Ovary (tissue), 9 donors: Measurements from ENCODE around the gene LRRC31. TPM values are rescaled to one million over a fixed set of nuclear protein-coding genes. Genes with fewer than 3 reads are reported as not detected.

Source experiments
- DNase-seq, 5 donors: peaks; one replicate each; pipeline ENCODE4 v3.0.0-alpha.2; 2019 to 2020
- H3K27ac ChIP-seq, 2 donors: fragments of 200-600 bp; one replicate each; pipeline versions ENCODE4 v1.5.1 to v1.8.0; 2019 to 2022
- H3K27me3 ChIP-seq: fragments of 200-600 bp; one replicate; pipeline ENCODE4 v1.8.0; 2022
- H3K36me3 ChIP-seq: fragments of 200-600 bp; sonication (generic); one replicate; pipeline ENCODE4 v1.5.1; 2019
- H3K4me1 ChIP-seq: one replicate; pipeline ENCODE4 v1.8.1; 2013; ENCODE audit warnings: mild to moderate bottlenecking, moderate library complexity; ENCODE audit not compliant: insufficient read depth
- H3K4me3 ChIP-seq: fragments of 200-600 bp; sonication (generic); one replicate; pipeline ENCODE4 v1.5.1; 2017
- H3K9me3 ChIP-seq, 2 donors: fragments of 200-600 bp in 1 of 2; sonication (generic) in 1 of 2; one replicate each; pipeline versions ENCODE4 v1.5.1 to v1.8.1; 2013 to 2019; ENCODE audit warnings: mild to moderate bottlenecking in 1 of 2, moderate library complexity in 1 of 2
- EP300 ChIP-seq: sonication (generic); formaldehyde crosslinking; IDR thresholded peaks from one replicate; pipeline ENCODE4 v1.6.1; 2017; ENCODE audit warnings: antibody characterized with exemption
- POLR2A ChIP-seq: fragments of 450-650 bp; IDR thresholded peaks from one replicate; pipeline ENCODE4 v1.6.1; 2017; ENCODE audit warnings: antibody characterized with exemption, mild to moderate bottlenecking, moderate library complexity
- WGBS, 3 donors: extraction: QIAGEN DNeasy Blood & Tissue Kit in 1 of 3; methylation state at CpG; one replicate each; pipeline versions ENCODE4 v1.1.5 to v1.1.7; 2013 to 2017; 5-methylcytosine and 5-hydroxymethylcytosine counted together
- intact Hi-C, 4 donors: fragments of 100-400 bp; cut with DNase I; formaldehyde crosslinking; loops; one replicate each; pipeline versions ENCODE4 v1.11.0 to v1.15.1; 2022 to 2023
- polyA plus RNA-seq, 2 donors: library from polyadenylated mRNA; stranded (reverse); fragments of 200-250 nt in 1 of 2; fragments of 350-450 nt in 1 of 2; fragmentation: Illumina TruSeq in 1 of 2; extraction: RNeasy Lipid Tissue Mini Kit (QIAGEN cat#74804) in 1 of 2; gene quantifications; one replicate each; pipeline ENCODE4 v1.2.3, GENCODE V29; 2013 to 2014
- total RNA-seq, 7 donors: library from RNA; depleted of rRNA in 2 of 7; stranded (reverse); fragments of >200 nt in 2 of 7; fragmentation: NEBNext Ultra II Directional in 3 of 7; extraction: Animal tissue kit (Norgen Biotek cat#: 25700) in 3 of 7; gene quantifications; one replicate each; pipeline versions ENCODE4 v1.1.0 to v1.2.4, GENCODE V29; 2016 to 2023
- TF ChIP-seq, protein P1 (sequence below), 3 donors: fragments of 450-650 bp in 2 of 3; fragments of 200-600 bp in 1 of 3; IDR thresholded peaks; one replicate each; pipeline versions ENCODE4 v1.5.1 to v1.8.0; 2016 to 2022; ENCODE audit warnings: antibody characterized with exemption in 3 of 3, mild to moderate bottlenecking in 1 of 3
- donor health status: DM: no; HTN: no; CAD: no; lungs with moderate emphysema.
- donor health status: DM: no; HTN: no; CAD: no.
- donor health status: Bipolar disorder and iron deficiency.
- donor health status: DM: yes; HTN: yes; CAD: no.
- donor health status: DM: no; HTN: no; CAD: no.
- donor health status: DM: yes; HTN: yes; CAD: no.

LRRC31 gene
- total and polyA plus RNA-seq, 9 donors = not detected

DNA sequence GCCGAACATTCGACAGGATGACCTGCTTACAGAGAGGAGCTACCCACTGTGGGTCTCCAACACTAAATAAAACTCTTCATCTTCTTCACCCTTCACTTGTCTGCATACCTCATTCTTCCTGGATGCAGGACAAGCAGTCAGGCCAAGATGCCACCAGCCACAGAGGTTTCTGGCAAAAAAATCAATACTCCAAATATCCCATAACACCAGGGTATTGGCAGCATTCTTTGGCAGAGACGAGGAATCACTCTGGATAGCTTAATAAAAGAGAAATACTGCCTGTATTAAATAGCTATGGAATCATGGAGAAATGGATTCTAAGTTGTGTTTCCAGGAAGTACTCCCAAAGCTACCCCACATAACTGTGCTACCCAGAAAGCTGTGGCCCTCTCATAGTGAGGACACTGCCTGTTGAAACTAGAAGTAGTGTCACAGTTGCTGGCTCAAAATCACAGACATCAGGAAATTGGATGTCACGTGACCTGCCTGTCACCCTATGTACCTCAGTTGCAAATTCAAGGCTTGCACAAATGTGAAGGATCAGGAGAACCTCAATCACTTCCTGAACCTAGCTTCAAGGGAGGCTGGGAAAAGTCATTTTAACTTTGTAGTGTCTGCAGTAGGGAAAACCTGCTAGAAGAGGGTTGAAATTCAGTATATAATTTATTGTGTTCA, 11.0 kb upstream of the LRRC31 start:
- Histone ChIP-seq H3K27me3 (no peaks in the 10 kb centered on the region), H3K4me3 (no peak overlapping the region), H3K9me3 (no peaks in the 10 kb centered on the region), H3K36me3 (no peaks in the 10 kb centered on the region), H3K27ac (no peak overlapping the region), H3K4me1 (no peaks in the 10 kb centered on the region)
- 80 to 84% (median 81%) methylated on average over 4 of the region's 4 CpGs for WGBS, 3 donors
- TF ChIP-seq POLR2A = no peak
- TF ChIP-seq, protein P1, sequence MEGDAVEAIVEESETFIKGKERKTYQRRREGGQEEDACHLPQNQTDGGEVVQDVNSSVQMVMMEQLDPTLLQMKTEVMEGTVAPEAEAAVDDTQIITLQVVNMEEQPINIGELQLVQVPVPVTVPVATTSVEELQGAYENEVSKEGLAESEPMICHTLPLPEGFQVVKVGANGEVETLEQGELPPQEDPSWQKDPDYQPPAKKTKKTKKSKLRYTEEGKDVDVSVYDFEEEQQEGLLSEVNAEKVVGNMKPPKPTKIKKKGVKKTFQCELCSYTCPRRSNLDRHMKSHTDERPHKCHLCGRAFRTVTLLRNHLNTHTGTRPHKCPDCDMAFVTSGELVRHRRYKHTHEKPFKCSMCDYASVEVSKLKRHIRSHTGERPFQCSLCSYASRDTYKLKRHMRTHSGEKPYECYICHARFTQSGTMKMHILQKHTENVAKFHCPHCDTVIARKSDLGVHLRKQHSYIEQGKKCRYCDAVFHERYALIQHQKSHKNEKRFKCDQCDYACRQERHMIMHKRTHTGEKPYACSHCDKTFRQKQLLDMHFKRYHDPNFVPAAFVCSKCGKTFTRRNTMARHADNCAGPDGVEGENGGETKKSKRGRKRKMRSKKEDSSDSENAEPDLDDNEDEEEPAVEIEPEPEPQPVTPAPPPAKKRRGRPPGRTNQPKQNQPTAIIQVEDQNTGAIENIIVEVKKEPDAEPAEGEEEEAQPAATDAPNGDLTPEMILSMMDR (IDR thresholded peaks at IDR 0.05) = no peak
- no peak for TF ChIP-seq EP300
- intact Hi-C loops = no loop called here
- no peak for DNase-seq

DNA sequence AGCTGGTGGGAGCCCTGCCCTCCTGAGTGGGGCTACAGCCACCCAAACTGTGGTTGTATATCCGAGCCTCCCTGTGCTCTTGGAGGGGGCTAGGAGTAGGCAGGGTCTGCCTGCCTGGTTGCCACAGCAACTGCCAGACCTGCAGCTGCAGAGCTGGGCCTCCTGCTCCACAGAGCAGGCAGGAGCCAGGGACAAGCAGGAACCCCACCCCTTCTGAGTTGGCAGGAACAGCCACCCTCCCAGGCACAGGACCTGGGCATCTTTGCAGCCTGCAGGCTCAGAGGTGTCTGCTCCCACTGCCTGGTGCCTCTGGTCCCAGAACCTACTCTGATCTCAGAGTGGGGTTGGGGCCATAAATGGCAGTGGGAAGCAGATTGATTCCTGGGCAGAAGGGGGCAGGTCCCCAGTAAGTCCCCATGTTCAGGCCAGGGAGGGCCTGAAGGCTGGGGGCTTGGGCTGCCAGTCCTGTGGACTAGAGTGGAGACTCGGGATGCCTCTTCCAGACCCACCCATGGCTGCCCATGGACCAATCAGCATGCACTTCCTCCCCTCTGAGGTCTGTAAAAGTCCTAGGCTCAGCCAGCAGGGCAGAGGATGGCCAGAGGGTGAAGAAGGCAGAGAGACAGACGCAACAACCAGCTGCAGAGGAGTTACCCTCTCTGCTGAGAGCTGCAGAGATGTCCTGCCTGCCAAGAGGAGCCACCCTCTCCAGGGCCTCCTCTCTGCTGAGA, 10.3 kb upstream of the LRRC31 start:
- H3K4me1 ChIP-seq = no peaks in the 10 kb centered on the region
- WGBS, 3 donors = 33 to 45% (median 42%) methylated on average over 3 of the region's 3 CpGs
- no peak for DNase-seq

DNA sequence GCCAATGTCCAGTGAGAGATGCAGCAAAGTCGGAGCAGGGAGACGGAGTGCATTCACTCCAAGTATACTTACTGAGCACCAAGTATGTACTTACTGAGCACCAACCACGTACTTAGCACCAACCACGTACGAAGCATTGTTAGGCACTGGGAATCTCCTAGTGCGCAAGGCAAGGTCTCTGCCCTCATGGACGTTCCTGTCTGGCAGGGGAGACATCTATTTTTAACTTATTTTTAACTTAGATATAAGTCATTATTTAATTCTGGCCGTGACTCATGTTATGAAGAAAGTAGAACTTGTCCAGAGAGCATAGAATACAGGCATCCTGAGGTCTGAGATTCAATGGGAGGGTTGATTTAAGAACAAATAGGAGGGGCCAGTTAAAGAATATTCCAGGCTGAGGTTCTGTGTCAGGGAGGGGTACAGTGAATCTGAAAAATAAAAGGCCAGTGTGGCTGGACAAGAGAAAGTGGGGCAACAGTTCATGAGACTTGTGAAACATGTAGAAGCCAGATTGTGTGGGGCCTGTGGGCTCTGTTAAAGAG, 9.3 kb upstream of the LRRC31 start:
- Histone ChIP-seq H3K4me3 (no peak overlapping the region), H3K27ac (no peak overlapping the region), H3K27me3 (no peaks in the 10 kb centered on the region), H3K4me1 (no peaks in the 10 kb centered on the region), H3K36me3 (no peaks in the 10 kb centered on the region), H3K9me3 (no peaks in the 10 kb centered on the region)
- no peak for DNase-seq
- 71 to 84% (median 81%) methylated on average over 8 of the region's 8 CpGs for WGBS, 3 donors
- intact Hi-C loops = no loop called here
- TF ChIP-seq POLR2A = no peak

More for the DNA sequence above, 10.3 kb upstream of the LRRC31 start:
- H3K9me3 ChIP-seq = no peaks in the 10 kb centered on the region
- intact Hi-C loops = no loop called here
- H3K27ac ChIP-seq = no peak overlapping the region
- H3K4me3 ChIP-seq = no peak overlapping the region
- H3K27me3 ChIP-seq = no peaks in the 10 kb centered on the region
- TF ChIP-seq, protein P1 (IDR thresholded peaks at IDR 0.05) = no peak
- TF ChIP-seq EP300 = no peak
- no peak for TF ChIP-seq POLR2A
- H3K36me3 ChIP-seq = no peaks in the 10 kb centered on the region

GRCh38 chr3:169871129-169871886, 1.6 kb upstream of the LRRC31 start:
- Histone ChIP-seq H3K4me1 (no peaks in the 10 kb centered on the region), H3K36me3 (no peaks in the 10 kb centered on the region), H3K27ac (no peak overlapping the region), H3K9me3 (no peaks in the 10 kb centered on the region), H3K27me3 (no peaks in the 10 kb centered on the region), H3K4me3 (no peak overlapping the region)
- WGBS, 3 donors = 74 to 83% (median 82%) methylated on average over 2 of the region's 2 CpGs
- TF ChIP-seq EP300 (no peak), POLR2A (no peak)
- TF ChIP-seq, protein P1 (IDR thresholded peaks at IDR 0.05) = no peak
- DNase-seq = no peak
- intact Hi-C loops = no loop called here
